CD14-positive monocyte (primary cell): Measurements from ENCODE around the gene FRS3. TPM values are rescaled to one million over a fixed set of nuclear protein-coding genes. Genes with fewer than 3 reads are reported as not detected.

ENCODE experiments used
- DNase-seq, 3 donors: peaks; one replicate each; pipeline ENCODE4 v3.0.0-alpha.2; 2011 to 2022
- H2AFZ ChIP-seq: 2 replicates; pipeline ENCODE4 v1.6.0; 2012; ENCODE audit warnings: mild to moderate bottlenecking, low read depth, low read length, inconsistent platforms; ENCODE audit not compliant: insufficient read depth, poor library complexity, severe bottlenecking
- H3K27ac ChIP-seq, 2 donors: 1 replicate in 1 of 2; 2 replicates in 1 of 2; pipeline ENCODE4 v1.5.1; 2012 to 2013; ENCODE audit warnings: low read length in 2 of 2, control low read depth in 1 of 2, inconsistent platforms in 1 of 2, low read depth in 1 of 2, mild to moderate bottlenecking in 1 of 2
- H3K27me3 ChIP-seq, 2 donors: one replicate each; pipeline versions ENCODE4 v1.6.0 to v1.6.1; 2011 to 2013; ENCODE audit warnings: low read length in 2 of 2; ENCODE audit not compliant: control insufficient read depth in 2 of 2, insufficient read depth in 2 of 2
- H3K36me3 ChIP-seq, 2 donors: replicated peaks in 1 of 2; 1 replicate in 1 of 2; 2 replicates in 1 of 2; pipeline versions ENCODE4 v1.5.1 to v1.6.1; 2012 to 2013; ENCODE audit warnings: low read length in 2 of 2, control low read depth in 1 of 2, inconsistent platforms in 1 of 2, mild to moderate bottlenecking in 1 of 2; ENCODE audit not compliant: insufficient read depth in 2 of 2, control insufficient read depth in 1 of 2
- H3K4me1 ChIP-seq, 2 donors: 1 replicate in 1 of 2; 2 replicates in 1 of 2; pipeline versions ENCODE4 v1.5.1 to v1.6.1; 2012 to 2013; ENCODE audit warnings: low read length in 2 of 2, control low read depth in 1 of 2, inconsistent platforms in 1 of 2, mild to moderate bottlenecking in 1 of 2, moderate library complexity in 1 of 2; ENCODE audit not compliant: insufficient read depth in 2 of 2, control insufficient read depth in 1 of 2
- H3K4me2 ChIP-seq: replicated peaks from 2 replicates; pipeline ENCODE3; 2012; ENCODE audit warnings: low read length, moderate library complexity, mild to moderate bottlenecking; ENCODE audit not compliant: poor library complexity, severe bottlenecking; ENCODE audit errors: extremely low read depth
- H3K4me3 ChIP-seq, 3 experiments: fragments of 200-600 bp in 1 of 3; sonication (generic) in 1 of 3; replicated peaks in 1 of 3; 1 replicate in 2 of 3; 2 replicates in 1 of 3; pipeline ENCODE4 v1.5.1; 2011 to 2013; ENCODE audit warnings: low read length in 3 of 3, mild to moderate bottlenecking in 3 of 3, control low read depth in 2 of 3, low read depth in 2 of 3, inconsistent platforms in 1 of 3, moderate library complexity in 1 of 3
- H3K79me2 ChIP-seq: 2 replicates; pipeline ENCODE4 v1.6.0; 2012; ENCODE audit warnings: mild to moderate bottlenecking, control low read depth, inconsistent platforms, low read length, moderate library complexity; ENCODE audit not compliant: insufficient read depth
- H3K9ac ChIP-seq: 2 replicates; pipeline ENCODE4 v1.6.0; 2017; ENCODE audit warnings: low read length, mild to moderate bottlenecking; ENCODE audit not compliant: insufficient read depth, poor library complexity, severe bottlenecking
- H3K9me3 ChIP-seq, 2 donors: replicated peaks in 1 of 2; 1 replicate in 1 of 2; 2 replicates in 1 of 2; pipeline versions ENCODE4 v1.5.1 to v1.6.1; 2012 to 2013; ENCODE audit warnings: low read length in 2 of 2, control low read depth in 1 of 2; ENCODE audit not compliant: control insufficient read depth in 1 of 2, insufficient read depth in 1 of 2
- H4K20me1 ChIP-seq: 2 replicates; pipeline ENCODE4 v1.6.0; 2012; ENCODE audit warnings: mild to moderate bottlenecking, low read length, control low read depth, moderate library complexity; ENCODE audit not compliant: insufficient read depth
- H3K27ac Mint-ChIP-seq, 7 donors: one replicate each; pipeline ENCODE4 v1.8.0; 2020; ENCODE audit warnings: mild to moderate bottlenecking in 7 of 7, mixed read lengths in 7 of 7, moderate library complexity in 6 of 7, inconsistent platforms in 2 of 7
- H3K27me3 Mint-ChIP-seq, 3 donors: one replicate each; pipeline ENCODE4 v1.8.0; 2021 to 2022; ENCODE audit warnings: low read depth in 3 of 3, mild to moderate bottlenecking in 3 of 3, mixed read lengths in 3 of 3, moderate library complexity in 3 of 3, inconsistent platforms in 1 of 3
- H3K36me3 Mint-ChIP-seq, 2 donors: one replicate each; pipeline ENCODE4 v1.8.0; 2020; ENCODE audit warnings: mixed read lengths in 2 of 2, inconsistent platforms in 1 of 2, mild to moderate bottlenecking in 1 of 2
- H3K4me1 Mint-ChIP-seq: one replicate; pipeline ENCODE4 v1.8.0; 2020; ENCODE audit warnings: mild to moderate bottlenecking, mixed read lengths
- H3K4me3 Mint-ChIP-seq, 2 donors: one replicate each; pipeline ENCODE4 v1.8.0; 2020; ENCODE audit warnings: mild to moderate bottlenecking in 2 of 2, mixed read lengths in 2 of 2, moderate library complexity in 1 of 2
- H3K9me3 Mint-ChIP-seq, 7 donors: one replicate each; pipeline ENCODE4 v1.8.0; 2020 to 2022; ENCODE audit warnings: mixed read lengths in 7 of 7, mild to moderate bottlenecking in 6 of 7, moderate library complexity in 6 of 7, inconsistent platforms in 2 of 7
- CTCF ChIP-seq: fragments of 200-600 bp; IDR thresholded peaks from one replicate; pipeline ENCODE4 v1.8.0; 2022; ENCODE audit warnings: antibody characterized with exemption, mild to moderate bottlenecking
- WGBS: methylation state at CpG from one replicate; pipeline ENCODE4 v1.1.5; 2013; ENCODE audit warnings: missing lambda C conversion rate; ENCODE audit not compliant: insufficient coverage; 5-methylcytosine and 5-hydroxymethylcytosine counted together
- intact Hi-C, 2 donors: fragments of 100-400 bp; cut with micrococcal nuclease; formaldehyde crosslinking; loops; one replicate each; pipeline versions ENCODE4 v1.15.0 to v1.15.1; 2023
- polyA plus RNA-seq, 3 donors: library from polyadenylated mRNA; depleted of rRNA in 1 of 3; unstranded in 2 of 3; stranded (reverse) in 1 of 3; fragments of 300-500 nt in 2 of 3; fragments of >200 nt in 1 of 3; fragmentation: Illumina TruSeq in 2 of 3; gene quantifications; 1 replicate in 2 of 3; 2 replicates in 1 of 3; pipeline ENCODE4 v1.2.3, GENCODE V29; 2012 to 2021

The FRS3 gene
- polyA plus RNA-seq, 3 donors = 1.3 to 7.0 (median 2.6) TPM

- intact Hi-C loops = no loop called here
- Histone ChIP-seq H3K4me2 (no peak overlapping the region), H3K27me3 (no peaks in the 10 kb centered on the region), H4K20me1 (no peaks in the 10 kb centered on the region), H3K36me3 (no peaks in the 10 kb centered on the region), H3K27ac (no peak overlapping the region), H3K4me3 (no peak overlapping the region), H3K9ac (no peak overlapping the region), H3K4me1 (no peaks in the 10 kb centered on the region), H3K9me3 (no peaks in the 10 kb centered on the region), H3K79me2 (no peaks in the 10 kb centered on the region), H2AFZ (no peak overlapping the region)
- no peak for TF ChIP-seq CTCF
- Mint-ChIP-seq H3K27ac (no peak overlapping the region), H3K9me3 (peaks cover 0 to 2% (median 0%) of the 10 kb centered on the region in 7 donors), H3K36me3 (no peaks in the 10 kb centered on the region), H3K4me1 (peaks cover 8% of the 10 kb centered on the region), H3K27me3 (peaks cover 0 to 6% (median 3%) of the 10 kb centered on the region in 3 donors), H3K4me3 (no peak overlapping the region)
- WGBS = 96% methylated on average over 10 of the region's 10 CpGs
- DNase-seq = no peak
Observed at GRCh38 chr6:41746107-41746506, 33.6 kb downstream of the FRS3 start.

- Histone ChIP-seq H3K79me2 (no peaks in the 10 kb centered on the region), H2AFZ (peak overlapping the region; percentile 41), H3K4me2 (no peak overlapping the region), H3K9me3 (no peaks in the 10 kb centered on the region), H3K27ac (no peak overlapping the region), H3K27me3 (no peaks in the 10 kb centered on the region), H3K36me3 (no peaks in the 10 kb centered on the region), H3K9ac (no peak overlapping the region), H3K4me1 (no peaks in the 10 kb centered on the region), H4K20me1 (no peaks in the 10 kb centered on the region), H3K4me3 (no peak overlapping the region)
- Mint-ChIP-seq H3K36me3 (no peaks in the 10 kb centered on the region), H3K9me3 (peaks cover 0 to 2% (median 0%) of the 10 kb centered on the region in 7 donors), H3K27ac (no peak overlapping the region), H3K4me3 (no peak overlapping the region), H3K27me3 (peaks cover 0 to 4% (median 3%) of the 10 kb centered on the region in 3 donors), H3K4me1 (peaks cover 8% of the 10 kb centered on the region)
- no peak for TF ChIP-seq CTCF
- DNase-seq = no peak
- intact Hi-C loops = no loop called here
- 90% methylated on average over 7 of the region's 7 CpGs for WGBS
Observed at GRCh38 chr6:41744236-41744787, 35.4 kb downstream of the FRS3 start.
